Measurements from ENCODE around the gene TSNAXIP1. TPM values are rescaled to one million over a fixed set of nuclear protein-coding genes. Genes with fewer than 3 reads are reported as not detected.

TSNAXIP1 gene
- total RNA-seq, 8 experiments from 2014 or later: 1.0 to 13.0 (median 3.0) TPM

- Histone ChIP-seq H3K4me3 (peak overlapping the region; percentile 58 to 98 (median 67)), H3K27ac (peak overlapping the region in 1 of 2 donors; percentile 91), H3K4me1 (replicated peaks in 1 of 2) (peaks cover 26 to 28% of the 10 kb centered on the region in 2 donors)
- 33 to 100% (median 77%) methylated on average over 1 to 5 of the region's 5 CpGs; no CpG with 5 or more reads in 2 of the 10 experiments for WGBS, 10 experiments
- in situ Hi-C loops (cut with MboI; ENCODE audit: low pct_unique_long_range_greater_than_20kb in 2 of 9, low sequenced_read_pairs in 9 of 9, unreplicated experiment in 9 of 9): no loop called here
- no peak for ATAC-seq (replicated peaks in 6 of 8)
Measured at GRCh38 chr16:67845291-67846062, 38.8 kb downstream of the TSNAXIP1 start.

DNA sequence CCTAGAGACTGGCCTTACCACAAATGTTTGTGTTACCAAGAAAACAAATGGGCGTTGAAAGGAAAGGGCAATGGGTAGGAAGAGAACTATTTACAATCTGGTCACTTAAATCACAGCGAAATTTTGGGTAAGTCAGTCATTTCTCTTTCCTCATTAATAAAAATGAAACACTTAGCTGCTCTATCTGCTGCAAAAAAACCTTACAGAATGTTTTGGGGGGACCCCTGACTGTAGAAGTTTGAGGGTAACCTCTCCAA is 39.3 kb downstream of the TSNAXIP1 start:
- in situ Hi-C loops (cut with MboI; ENCODE audit: low pct_unique_long_range_greater_than_20kb in 2 of 9, low sequenced_read_pairs in 9 of 9, unreplicated experiment in 9 of 9): no loop called here
- H3K4me3 ChIP-seq: peak overlapping the region; percentile 58 to 98 (median 67)
- H3K27ac ChIP-seq: peak overlapping the region; percentile 82 to 91
- peaks cover 26 to 28% of the 10 kb centered on the region in 2 donors for H3K4me1 ChIP-seq (replicated peaks in 1 of 2)
- WGBS, 10 experiments: 0 to 37% (median 17%) methylated on average over 1 to 2 of the region's 2 CpGs; no CpG with 5 or more reads in 1 of the 10 experiments
- no peak for ATAC-seq (replicated peaks in 6 of 8)

- peaks cover 25 to 28% of the 10 kb centered on the region in 2 donors for H3K4me1 ChIP-seq (replicated peaks in 1 of 2)
- peak; percentile 51 to 83 (median 76) for ATAC-seq (replicated peaks in 6 of 8)
- peak within 1 kb of the TSS; percentile 58 to 98 (median 67) for H3K4me3 ChIP-seq
- WGBS, 10 experiments: 0 to 20% (median 2%) methylated on average over 1 to 5 of the region's 57 CpGs; no CpG with 5 or more reads in 6 of the 10 experiments
- H3K27ac ChIP-seq: peak within 1 kb of the TSS; percentile 82 to 91
- in situ Hi-C loops (cut with MboI; ENCODE audit: low pct_unique_long_range_greater_than_20kb in 2 of 9, low sequenced_read_pairs in 9 of 9, unreplicated experiment in 9 of 9): no loop called here
Measured at GRCh38 chr16:67846320-67847063, 39.8 kb downstream of the TSNAXIP1 start, which contains the start of gene NUTF2. Gene NUTF2 (plus strand): TSS chr16:67846933. CDS start chr16:67865131, 18,198 bp downstream.

DNA sequence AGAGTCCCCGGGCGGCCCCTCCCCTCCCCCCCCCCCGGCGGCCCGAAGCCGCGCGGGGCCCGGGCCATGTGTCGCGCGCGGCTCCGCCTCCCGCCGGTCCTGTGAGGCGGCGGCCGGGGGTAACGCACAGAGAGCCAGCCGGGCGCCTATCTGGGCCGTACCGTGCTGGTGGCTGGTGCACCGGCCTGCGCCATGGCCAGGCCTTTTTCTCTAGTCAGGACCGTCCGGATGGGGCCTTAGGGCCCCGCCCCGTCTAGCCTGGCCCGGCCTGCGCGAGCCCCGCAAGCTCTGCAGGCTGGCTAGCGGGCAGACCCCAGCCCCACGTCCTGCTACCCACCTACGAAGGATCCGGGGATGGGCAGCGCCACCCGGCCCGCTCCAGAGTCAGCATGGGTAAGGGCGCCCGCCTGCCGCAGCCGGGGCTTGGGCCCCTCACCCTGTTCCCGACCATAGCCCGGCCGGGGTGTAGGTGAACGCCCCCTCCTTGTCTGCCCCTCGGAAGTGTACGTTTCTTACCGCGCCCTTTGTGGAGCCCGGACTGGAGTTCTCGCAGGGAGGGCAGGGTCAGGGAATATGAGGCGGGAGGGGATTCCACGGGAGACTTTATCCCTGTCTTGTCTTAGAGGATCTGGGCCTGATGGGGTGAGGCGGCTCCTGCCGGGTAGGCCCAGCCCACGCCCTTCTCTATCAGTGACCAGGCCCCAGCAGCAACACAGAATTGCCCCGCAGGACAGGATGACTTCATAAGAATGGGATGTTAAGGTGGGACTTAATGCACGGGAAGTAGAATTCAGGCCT is 40.6 kb downstream of the TSNAXIP1 start, which contains the start of gene CENPT:
Gene CENPT, minus strand, starts transcription at position 630 of the 798 bp plus-strand sequence. CDS start 13,834 bp downstream, outside the sequence.
- in situ Hi-C loops (cut with MboI; ENCODE audit: low pct_unique_long_range_greater_than_20kb in 2 of 9, low sequenced_read_pairs in 9 of 9, unreplicated experiment in 9 of 9): no loop called here
- peaks cover 24 to 28% of the 10 kb centered on the region in 2 donors for H3K4me1 ChIP-seq (replicated peaks in 1 of 2)
- ATAC-seq (replicated peaks in 6 of 8): peak in 7 of 8 experiments; percentile 38 to 62 (median 51)
- WGBS, 10 experiments: 0 to 3% (median 0%) methylated on average over 1 to 6 of the region's 62 CpGs; no CpG with 5 or more reads in 4 of the 10 experiments
- H3K27ac ChIP-seq: peak within 1 kb of the TSS; percentile 82 to 91
- H3K4me3 ChIP-seq: peak within 1 kb of the TSS; percentile 58 to 98 (median 67)

DNA sequence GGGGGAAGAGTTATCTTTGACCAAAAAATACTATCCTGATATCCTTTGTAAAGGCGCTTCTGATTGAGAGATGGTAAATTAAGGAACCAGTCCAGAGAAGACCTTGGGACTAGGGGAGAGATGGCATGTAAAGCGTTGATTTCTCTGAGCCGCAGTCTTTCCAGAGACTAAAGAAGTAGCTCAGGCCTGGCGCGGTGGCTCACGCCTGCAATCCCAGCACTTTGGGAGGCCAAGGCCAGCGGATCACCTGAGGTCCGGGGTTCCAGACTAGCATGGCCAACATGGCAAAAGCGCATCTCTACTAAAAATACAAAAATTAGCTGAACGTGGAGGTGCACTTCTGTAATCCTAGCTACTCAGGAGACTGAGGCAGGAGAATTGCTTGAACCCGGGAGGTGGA is 41.4 kb downstream of the TSNAXIP1 start:
- no peak for ATAC-seq (replicated peaks in 6 of 8)
- Histone ChIP-seq H3K27ac (no peak overlapping the region), H3K4me3 (peak overlapping the region; percentile 58 to 98 (median 67)), H3K4me1 (replicated peaks in 1 of 2) (peaks cover 24 to 28% of the 10 kb centered on the region in 2 donors)
- in situ Hi-C loops (cut with MboI; ENCODE audit: low pct_unique_long_range_greater_than_20kb in 2 of 9, low sequenced_read_pairs in 9 of 9, unreplicated experiment in 9 of 9): no loop called here
- WGBS, 10 experiments: 80 to 100% (median 89%) methylated on average over 1 to 9 of the region's 11 CpGs; no CpG with 5 or more reads in 4 of the 10 experiments

GRCh38 chr16:67853670-67854069 is 47.0 kb downstream of the TSNAXIP1 start:
- in situ Hi-C loops (cut with MboI; ENCODE audit: low pct_unique_long_range_greater_than_20kb in 2 of 9, low sequenced_read_pairs in 9 of 9, unreplicated experiment in 9 of 9): no loop called here
- no peak for ATAC-seq (replicated peaks in 6 of 8)
- no peak overlapping the region for H3K4me3 ChIP-seq
- 88 to 100% (median 100%) methylated on average over 1 to 2 of the region's 3 CpGs; no CpG with 5 or more reads in 6 of the 10 experiments for WGBS, 10 experiments
- H3K4me1 ChIP-seq (replicated peaks in 1 of 2): peaks cover 0 to 9% of the 10 kb centered on the region in 2 donors
- no peak overlapping the region for H3K27ac ChIP-seq

DNA sequence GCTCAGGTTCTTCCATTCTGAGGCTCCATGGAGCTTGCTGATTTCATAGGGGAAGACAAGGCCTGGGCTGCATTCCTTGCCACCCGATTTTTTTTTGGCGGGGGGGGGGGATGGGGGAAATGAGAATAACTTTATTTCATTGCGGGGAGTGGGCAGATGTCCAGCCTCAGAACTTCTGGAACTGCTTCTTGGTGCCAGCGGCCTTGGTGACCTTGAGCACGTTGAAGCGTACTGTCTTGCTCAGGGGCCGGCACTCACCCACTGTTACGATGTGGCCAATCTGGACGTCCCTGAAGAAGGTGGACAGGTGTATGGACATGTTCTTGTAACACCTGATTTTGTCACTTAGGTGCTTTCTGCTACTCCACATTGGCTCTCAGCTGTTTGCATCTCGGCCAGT is 49.1 kb downstream of the TSNAXIP1 start:
- Histone ChIP-seq H3K27ac (no peak overlapping the region), H3K4me1 (replicated peaks in 1 of 2) (peaks cover 0 to 9% of the 10 kb centered on the region in 2 donors), H3K4me3 (no peak overlapping the region)
- WGBS, 10 experiments: 87 to 100% (median 97%) methylated on average over 1 to 3 of the region's 10 CpGs; no CpG with 5 or more reads in 4 of the 10 experiments
- in situ Hi-C loops (cut with MboI; ENCODE audit: low pct_unique_long_range_greater_than_20kb in 2 of 9, low sequenced_read_pairs in 9 of 9, unreplicated experiment in 9 of 9): no loop called here
- ATAC-seq (replicated peaks in 6 of 8): no peak

DNA sequence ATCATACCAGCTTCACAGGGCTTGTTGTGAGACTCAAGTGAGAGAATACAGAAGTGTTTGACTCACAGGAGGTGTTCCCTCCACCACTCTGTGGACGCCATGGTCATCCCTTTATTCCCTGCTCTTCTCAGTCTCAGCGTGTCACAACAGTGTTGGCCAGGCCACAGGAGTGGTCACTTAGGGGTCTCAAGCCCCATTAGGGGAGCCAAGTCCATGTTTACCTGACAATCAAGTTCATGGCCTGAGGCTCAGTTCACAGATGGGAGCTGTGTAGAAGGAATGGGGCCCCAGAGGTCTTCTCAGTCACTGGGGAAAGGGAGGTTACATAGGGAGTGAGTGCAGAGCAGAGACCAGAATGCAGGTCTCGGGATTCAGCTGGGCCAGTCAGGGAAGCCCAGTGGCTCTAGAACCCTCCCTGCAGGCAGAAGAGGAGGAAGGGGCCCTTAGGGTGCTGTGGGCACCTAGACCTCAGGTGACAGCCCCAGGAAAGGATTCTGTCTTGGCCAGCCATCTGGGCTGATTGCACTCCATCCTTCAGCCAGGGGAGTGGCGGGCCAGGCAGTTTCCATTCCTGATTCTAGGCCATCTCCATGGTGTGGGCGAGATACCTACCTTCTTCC is 50.3 kb downstream of the TSNAXIP1 start:
- Histone ChIP-seq H3K4me3 (no peak overlapping the region), H3K27ac (no peak overlapping the region), H3K4me1 (replicated peaks in 1 of 2) (peaks cover 0 to 9% of the 10 kb centered on the region in 2 donors)
- in situ Hi-C loops (cut with MboI; ENCODE audit: low pct_unique_long_range_greater_than_20kb in 2 of 9, low sequenced_read_pairs in 9 of 9, unreplicated experiment in 9 of 9): no loop called here
- ATAC-seq (replicated peaks in 6 of 8): peak in 1 of 8 experiments; percentile 12
- WGBS, 10 experiments: 80 to 100% (median 86%) methylated on average over 1 to 5 of the region's 5 CpGs; no CpG with 5 or more reads in 5 of the 10 experiments

DNA sequence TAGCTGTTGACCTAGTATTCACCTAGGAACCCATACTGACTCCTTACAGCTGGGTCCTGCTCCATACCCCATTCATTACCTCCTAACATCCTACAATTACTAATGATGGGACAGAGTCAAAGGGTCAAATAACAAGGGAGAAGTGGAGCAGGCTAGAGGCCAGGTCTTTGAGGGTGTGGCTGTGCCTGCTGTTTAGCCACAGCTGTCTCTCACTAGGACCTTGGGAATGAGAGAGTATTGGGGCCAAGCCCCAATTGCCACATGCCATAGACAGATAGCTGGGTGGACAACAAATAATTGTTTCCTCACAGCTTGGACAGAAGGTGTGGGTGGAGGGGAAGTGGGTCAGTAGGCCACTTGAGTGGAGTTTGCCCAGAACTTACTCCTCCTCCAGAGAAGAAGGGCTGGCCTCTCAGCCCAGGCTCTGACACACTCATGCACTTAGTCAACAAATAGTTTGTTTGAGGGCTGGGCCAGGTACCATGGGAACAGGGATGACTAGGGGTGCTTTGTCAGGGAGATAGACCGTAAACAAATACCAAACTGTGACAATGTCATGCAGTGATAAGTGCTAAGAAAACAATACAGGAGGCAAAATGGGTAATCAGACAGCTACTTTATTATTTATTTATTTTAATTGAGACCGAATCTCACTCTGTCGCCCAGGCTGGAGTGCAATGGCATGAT is 51.0 kb downstream of the TSNAXIP1 start:
- H3K4me3 ChIP-seq: no peak overlapping the region
- 0 to 100% (median 79%) methylated on average over 1 to 3 of the region's 3 CpGs; no CpG with 5 or more reads in 1 of the 10 experiments for WGBS, 10 experiments
- in situ Hi-C loops (cut with MboI; ENCODE audit: low pct_unique_long_range_greater_than_20kb in 2 of 9, low sequenced_read_pairs in 9 of 9, unreplicated experiment in 9 of 9): no loop called here
- H3K4me1 ChIP-seq (replicated peaks in 1 of 2): peaks cover 0 to 9% of the 10 kb centered on the region in 2 donors
- ATAC-seq (replicated peaks in 6 of 8): peak; percentile 70 to 98 (median 82)
- H3K27ac ChIP-seq: no peak overlapping the region

GRCh38 chr16:67858500-67858899 is 51.8 kb downstream of the TSNAXIP1 start:
- no peak overlapping the region for H3K27ac ChIP-seq
- H3K4me1 ChIP-seq (replicated peaks in 1 of 2): peaks cover 0 to 9% of the 10 kb centered on the region in 2 donors
- no peak overlapping the region for H3K4me3 ChIP-seq
- in situ Hi-C loops (cut with MboI; ENCODE audit: low pct_unique_long_range_greater_than_20kb in 2 of 9, low sequenced_read_pairs in 9 of 9, unreplicated experiment in 9 of 9): no loop called here
- no peak for ATAC-seq (replicated peaks in 6 of 8)
- 40 to 100% (median 88%) methylated on average over 1 to 4 of the region's 4 CpGs; no CpG with 5 or more reads in 4 of the 10 experiments for WGBS, 10 experiments

GRCh38 chr16:67860589-67861398 is 54.1 kb downstream of the TSNAXIP1 start:
- in situ Hi-C loops (cut with MboI; ENCODE audit: low pct_unique_long_range_greater_than_20kb in 2 of 9, low sequenced_read_pairs in 9 of 9, unreplicated experiment in 9 of 9): no loop called here
- ATAC-seq (replicated peaks in 6 of 8): peak in 3 of 8 experiments; percentile 45 to 85 (median 50)
- 0 to 100% (median 93%) methylated on average over 1 to 8 of the region's 8 CpGs; no CpG with 5 or more reads in 3 of the 10 experiments for WGBS, 10 experiments
- H3K4me1 ChIP-seq (replicated peaks in 1 of 2): peaks cover 0 to 9% of the 10 kb centered on the region in 2 donors
- H3K4me3 ChIP-seq: no peak overlapping the region
- no peak overlapping the region for H3K27ac ChIP-seq
